Cardiac muscle cell (in vitro differentiated cells and primary cell): ENCODE data around the gene VANGL1. TPM values are rescaled to one million over a fixed set of nuclear protein-coding genes. Genes with fewer than 3 reads are reported as not detected.

Experiments used
- DNase-seq, 2 donors: peaks; one replicate each; pipeline versions ENCODE4 v3.0.0 to v3.0.0-alpha.2; 2010 to 2017; ENCODE audit warnings: low read depth in 1 of 2, low spot score in 1 of 2
- H3K27ac ChIP-seq: fragments of 200-600 bp; sonication (generic); 2 replicates; pipeline ENCODE4 v1.5.1; 2016
- H3K27me3 ChIP-seq: fragments of 200-600 bp; sonication (generic); 2 replicates; pipeline ENCODE4 v1.6.0; 2016; ENCODE audit warnings: control low read depth
- H3K36me3 ChIP-seq: fragments of 200-600 bp; sonication (generic); 2 replicates; pipeline ENCODE4 v1.5.1; 2016; ENCODE audit warnings: control low read depth
- H3K4me1 ChIP-seq: fragments of 200-600 bp; sonication (generic); 2 replicates; pipeline ENCODE4 v1.8.1; 2017; ENCODE audit warnings: low read depth, mild to moderate bottlenecking, mixed run types
- H3K4me3 ChIP-seq: fragments of 200-600 bp; sonication (generic); 2 replicates; pipeline ENCODE4 v1.5.1; 2016; ENCODE audit warnings: mild to moderate bottlenecking
- H3K9me3 ChIP-seq: fragments of 200-600 bp; sonication (generic); 2 replicates; pipeline ENCODE4 v1.5.1; 2017; ENCODE audit warnings: low read depth, mild to moderate bottlenecking, control low read depth
- polyA plus RNA-seq: library from polyadenylated mRNA; unstranded; fragments of >200 nt; fragmentation: Nextera tagmentation; extraction: Ambion mirVana; gene quantifications from 2 replicates; pipeline ENCODE4 v1.2.1, GENCODE V29; 2016
- total RNA-seq: library from RNA; depleted of rRNA; stranded (reverse); fragments of >200 nt; gene quantifications from 2 replicates; pipeline ENCODE4 v1.2.3, GENCODE V29; 2016
- TF ChIP-seq, protein P1 (sequence below): IDR thresholded peaks from 2 replicates; pipeline ENCODE4 v1.5.1; 2012; ENCODE audit warnings: low read depth, mild to moderate bottlenecking, low read length

The VANGL1 gene
- total and polyA plus RNA-seq, 2 experiments from 2014 or later, result 10.5 to 10.9 TPM

DNA sequence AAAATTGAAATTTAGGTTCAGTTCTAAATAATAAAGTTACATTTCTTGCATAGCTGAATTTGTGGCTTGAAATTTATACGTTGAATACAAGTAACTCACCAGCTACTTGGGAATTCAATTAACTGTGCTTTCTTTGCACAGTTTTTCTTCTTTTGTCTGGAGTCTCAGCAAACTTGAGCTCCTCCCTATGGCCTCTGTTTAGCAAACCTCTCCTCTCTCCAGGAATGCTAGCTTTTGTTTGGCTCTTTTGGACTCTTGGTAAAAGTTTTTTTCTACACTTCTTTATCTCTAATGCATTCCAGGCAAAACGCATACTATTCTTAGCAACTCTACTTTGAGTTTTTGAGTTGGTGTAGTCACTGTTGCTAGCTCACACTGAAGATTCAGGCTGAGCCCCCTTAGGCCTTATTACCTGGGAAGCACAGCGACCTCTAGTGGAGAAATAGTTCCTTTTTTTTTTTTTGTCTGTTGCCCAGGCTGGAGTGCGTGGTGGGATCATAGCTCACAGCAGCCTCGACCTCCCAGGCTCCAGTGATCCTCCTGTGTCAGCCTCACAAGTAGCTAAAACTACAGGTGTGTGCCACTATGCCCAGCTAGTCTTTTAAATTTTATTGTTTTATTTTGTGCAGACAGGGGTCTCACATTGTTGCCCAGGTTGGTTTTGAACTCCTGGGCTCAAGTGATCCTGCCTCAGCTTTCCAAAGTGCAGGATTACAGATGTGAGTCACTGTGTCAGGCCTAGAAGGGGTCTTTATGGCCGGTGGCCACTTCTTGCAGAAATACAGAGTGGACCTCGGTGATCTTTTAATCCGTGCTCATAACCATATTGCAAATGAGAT, 65.0 kb downstream of the VANGL1 start:
- Histone ChIP-seq H3K4me3 (no peak overlapping the region), H3K27ac (peak overlapping the region; percentile 92), H3K36me3 (no peaks in the 10 kb centered on the region), H3K27me3 (no peaks in the 10 kb centered on the region), H3K9me3 (no peaks in the 10 kb centered on the region), H3K4me1 (peaks cover 55% of the 10 kb centered on the region)
- TF ChIP-seq, protein P1, sequence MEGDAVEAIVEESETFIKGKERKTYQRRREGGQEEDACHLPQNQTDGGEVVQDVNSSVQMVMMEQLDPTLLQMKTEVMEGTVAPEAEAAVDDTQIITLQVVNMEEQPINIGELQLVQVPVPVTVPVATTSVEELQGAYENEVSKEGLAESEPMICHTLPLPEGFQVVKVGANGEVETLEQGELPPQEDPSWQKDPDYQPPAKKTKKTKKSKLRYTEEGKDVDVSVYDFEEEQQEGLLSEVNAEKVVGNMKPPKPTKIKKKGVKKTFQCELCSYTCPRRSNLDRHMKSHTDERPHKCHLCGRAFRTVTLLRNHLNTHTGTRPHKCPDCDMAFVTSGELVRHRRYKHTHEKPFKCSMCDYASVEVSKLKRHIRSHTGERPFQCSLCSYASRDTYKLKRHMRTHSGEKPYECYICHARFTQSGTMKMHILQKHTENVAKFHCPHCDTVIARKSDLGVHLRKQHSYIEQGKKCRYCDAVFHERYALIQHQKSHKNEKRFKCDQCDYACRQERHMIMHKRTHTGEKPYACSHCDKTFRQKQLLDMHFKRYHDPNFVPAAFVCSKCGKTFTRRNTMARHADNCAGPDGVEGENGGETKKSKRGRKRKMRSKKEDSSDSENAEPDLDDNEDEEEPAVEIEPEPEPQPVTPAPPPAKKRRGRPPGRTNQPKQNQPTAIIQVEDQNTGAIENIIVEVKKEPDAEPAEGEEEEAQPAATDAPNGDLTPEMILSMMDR, result peak; percentile 70
- peak; percentile 85 to 89 for DNase-seq

DNA sequence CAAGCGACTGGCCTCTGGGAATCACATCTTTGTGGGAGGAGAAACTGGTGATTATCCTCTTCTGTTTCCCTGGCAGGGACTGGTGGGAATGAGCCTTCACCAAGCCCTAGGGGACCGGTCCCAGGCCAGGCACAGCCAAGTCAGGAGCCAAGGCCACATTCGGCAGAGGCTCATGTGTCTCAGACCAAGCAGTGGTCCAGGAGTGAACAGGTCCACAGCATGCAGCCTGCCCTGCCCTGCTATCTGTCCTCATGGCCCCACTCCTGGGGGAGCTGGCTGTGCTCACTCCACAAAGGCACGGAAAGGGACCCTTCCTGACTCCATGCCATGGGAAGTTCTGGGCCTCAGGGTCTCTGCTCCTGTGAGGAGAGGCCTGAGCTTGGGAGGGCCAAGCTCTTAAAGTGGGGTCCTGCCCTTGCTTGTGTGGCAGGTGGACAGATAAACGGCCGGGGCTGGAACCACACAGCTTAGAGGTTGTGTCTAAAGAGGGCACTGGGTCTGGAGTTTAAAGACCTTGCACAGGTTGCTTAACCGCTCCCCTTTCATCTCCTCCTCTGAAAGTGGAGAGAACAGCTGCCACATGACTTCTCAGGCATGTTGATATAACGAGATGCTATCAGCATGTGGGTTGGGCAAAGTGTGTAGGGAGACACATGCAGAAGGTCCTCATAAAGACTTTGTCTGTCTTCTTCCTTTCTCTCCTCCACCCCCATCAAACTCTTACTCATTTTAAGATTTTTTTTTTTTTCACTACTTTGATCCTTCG, 69.3 kb downstream of the VANGL1 start:
- Histone ChIP-seq H3K9me3 (no peaks in the 10 kb centered on the region), H3K27me3 (no peaks in the 10 kb centered on the region), H3K27ac (peak overlapping the region; percentile 13), H3K4me1 (peaks cover 47% of the 10 kb centered on the region), H3K4me3 (no peak overlapping the region), H3K36me3 (no peaks in the 10 kb centered on the region)
- no peak for DNase-seq
- TF ChIP-seq, protein P1, result no peak

DNA sequence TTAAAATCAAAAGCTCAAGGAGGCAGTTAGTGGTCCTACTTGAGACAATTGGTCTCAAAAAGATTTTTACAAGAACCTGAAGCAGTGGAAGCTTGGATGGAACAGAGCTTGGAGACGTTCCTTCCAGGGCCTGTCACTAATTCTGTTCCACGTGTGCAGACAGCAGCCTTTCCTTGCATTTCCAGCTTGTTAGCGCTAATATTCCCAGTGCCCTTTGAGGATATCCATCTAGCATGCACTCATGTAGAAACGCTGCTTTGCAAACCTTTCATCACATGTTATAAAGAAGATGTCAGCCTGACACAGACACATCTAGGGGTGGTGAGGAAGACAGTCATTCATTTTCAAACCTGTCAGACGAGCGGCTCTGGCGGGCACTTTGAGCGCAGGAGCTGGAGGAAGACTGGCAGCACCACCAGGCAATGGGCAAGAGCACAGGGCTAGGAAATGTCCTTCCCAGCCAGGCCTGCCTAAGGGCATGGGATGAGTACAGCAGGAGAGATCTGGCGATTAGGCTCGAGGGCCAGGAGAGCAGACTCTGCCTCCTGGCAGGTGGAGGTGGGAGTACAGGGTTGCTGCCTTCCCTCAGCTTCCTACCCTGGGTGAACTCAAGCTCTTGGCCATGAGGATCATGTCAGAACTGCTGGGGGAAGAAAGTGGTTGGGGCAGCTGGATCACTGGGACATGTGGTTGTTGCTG, 71.3 kb downstream of the VANGL1 start:
- Histone ChIP-seq H3K4me3 (no peak overlapping the region), H3K4me1 (peaks cover 27% of the 10 kb centered on the region), H3K27ac (no peak overlapping the region), H3K9me3 (no peaks in the 10 kb centered on the region), H3K27me3 (no peaks in the 10 kb centered on the region), H3K36me3 (no peaks in the 10 kb centered on the region)
- TF ChIP-seq, protein P1, result no peak
- no peak for DNase-seq

DNA sequence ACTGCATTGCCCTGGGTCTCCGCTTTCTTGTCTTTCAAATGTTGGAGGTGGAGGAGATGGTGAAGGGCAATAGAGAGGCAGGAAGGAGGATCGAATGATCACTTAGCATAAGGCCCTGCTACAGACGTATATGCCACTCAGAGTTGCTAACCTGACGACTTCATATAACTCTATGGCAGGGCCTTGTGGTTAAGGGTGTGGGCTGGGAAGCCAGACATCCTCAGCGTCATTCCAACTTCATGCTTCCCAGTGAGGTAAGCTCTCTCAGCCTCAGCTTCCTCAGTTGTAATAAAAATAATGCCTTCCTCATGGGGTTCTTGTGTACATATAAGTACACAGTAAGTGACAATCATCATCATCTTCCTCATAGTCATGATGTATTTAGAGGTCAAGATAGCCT, 72.1 kb downstream of the VANGL1 start:
- Histone ChIP-seq H3K27me3 (no peaks in the 10 kb centered on the region), H3K36me3 (no peaks in the 10 kb centered on the region), H3K4me3 (no peak overlapping the region), H3K27ac (no peak overlapping the region), H3K9me3 (no peaks in the 10 kb centered on the region), H3K4me1 (peaks cover 18% of the 10 kb centered on the region)
- TF ChIP-seq, protein P1, result no peak
- DNase-seq, result no peak

DNA sequence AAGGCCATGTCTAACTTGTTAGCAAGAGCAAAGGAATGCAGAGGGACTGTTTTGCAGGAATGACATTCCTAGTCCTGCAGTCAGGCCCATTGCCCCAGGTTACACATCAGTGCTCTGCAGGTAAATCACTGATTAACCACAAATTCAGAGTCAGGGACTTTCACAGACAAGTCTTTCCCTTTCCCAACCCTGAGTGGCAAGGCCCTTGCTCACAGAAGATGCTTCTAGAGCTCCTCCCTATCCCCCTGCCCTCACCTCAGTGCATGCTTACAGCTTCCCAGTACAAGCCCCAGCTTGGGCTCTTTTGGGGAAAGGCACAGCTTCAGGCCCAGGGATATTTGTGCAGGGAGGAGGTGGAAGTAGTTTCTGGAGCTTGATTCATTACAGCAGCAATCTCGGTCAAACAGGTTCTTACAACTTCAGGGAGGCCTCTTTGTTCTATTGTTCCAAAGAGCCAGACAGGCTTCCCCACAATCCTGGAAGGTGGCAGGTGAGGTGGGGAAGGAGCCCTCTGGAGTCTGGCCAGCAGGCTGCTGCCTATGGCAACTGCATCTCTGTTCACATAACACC, 72.9 kb downstream of the VANGL1 start:
- no peaks in the 10 kb centered on the region for H3K27me3 ChIP-seq
- H3K4me1 ChIP-seq, result peaks cover 17% of the 10 kb centered on the region
- H3K27ac ChIP-seq, result no peak overlapping the region
- no peaks in the 10 kb centered on the region for H3K36me3 ChIP-seq
- TF ChIP-seq, protein P1, result no peak
- DNase-seq, result no peak
- no peak overlapping the region for H3K4me3 ChIP-seq
- no peaks in the 10 kb centered on the region for H3K9me3 ChIP-seq
